Fibroblast of upper back skin (primary cell): ENCODE data around the gene SCGB1D1.
"Not testable (repeated sequence)": the region's sequence is repeated elsewhere in the genome, so short reads cannot be mapped to it uniquely, and the experiment has no call there.

Experiments used
- DNase-seq: peaks from one replicate; pipeline ENCODE4 v3.0.0-alpha.2; 2013

SCGB1D1 gene

DNA sequence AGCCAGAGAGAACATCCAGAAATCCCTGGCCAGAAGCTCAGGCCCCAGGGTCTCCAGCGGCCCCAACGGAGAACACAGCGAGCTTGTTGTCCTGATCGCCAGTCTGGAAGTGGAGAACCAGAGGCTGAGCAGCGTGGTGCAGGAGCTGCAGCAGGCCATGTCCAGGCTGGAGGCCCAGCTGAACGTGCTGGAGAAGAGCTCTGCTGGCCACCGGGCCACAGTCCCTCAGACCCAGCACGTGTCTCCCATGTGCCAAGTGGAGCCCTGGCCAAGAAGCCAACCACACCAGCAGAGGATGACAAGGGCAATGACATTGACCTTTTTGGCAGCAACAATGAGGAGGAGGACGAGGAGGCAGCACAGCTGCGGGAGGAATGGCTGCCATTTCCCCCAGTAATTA lies 20.6 kb upstream of the SCGB1D1 start:
- no peak for DNase-seq

DNA sequence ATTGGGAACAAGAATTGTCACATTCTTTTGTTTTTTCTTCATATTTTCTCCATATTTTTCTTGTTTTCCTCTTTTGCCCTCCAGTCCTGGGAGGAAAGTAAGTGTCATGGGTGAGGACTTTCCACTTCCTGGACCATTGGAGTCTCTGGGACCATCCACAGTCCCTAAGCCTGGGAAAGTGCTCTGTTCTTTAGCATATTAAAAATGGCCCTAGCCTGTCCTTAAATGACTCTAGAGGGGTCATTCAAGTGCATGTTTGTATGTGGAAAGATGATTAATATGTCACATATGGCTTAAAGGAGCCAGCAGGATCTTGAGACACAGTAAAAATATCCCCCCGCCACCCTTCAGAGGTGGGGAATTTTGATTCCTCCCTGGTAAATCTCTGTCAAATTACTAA lies 20.1 kb upstream of the SCGB1D1 start:
- no peak for DNase-seq

DNA sequence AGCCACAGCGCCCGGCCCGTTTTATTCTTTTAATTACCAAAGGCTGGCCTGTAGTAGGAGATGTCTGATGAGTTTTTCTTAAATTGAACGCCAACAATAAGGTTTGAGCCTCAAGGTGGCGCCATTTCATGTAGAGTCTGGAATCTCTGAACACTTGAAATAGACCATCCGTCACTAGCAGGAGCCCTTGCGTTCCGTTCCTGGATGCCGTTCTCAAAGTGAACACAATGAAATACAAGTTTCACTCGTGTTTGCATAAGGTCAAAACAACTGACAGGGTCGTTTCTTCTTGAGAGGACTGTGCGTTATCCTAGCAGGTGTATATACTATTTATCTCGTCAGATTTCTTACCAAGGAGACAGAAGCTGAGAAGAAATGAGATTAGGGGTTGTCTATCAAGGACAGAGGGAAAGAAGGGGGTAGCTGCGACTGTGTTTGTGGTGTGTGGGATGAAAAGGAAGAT lies 18.7 kb upstream of the SCGB1D1 start:
- DNase-seq, result peak; percentile 65

DNA sequence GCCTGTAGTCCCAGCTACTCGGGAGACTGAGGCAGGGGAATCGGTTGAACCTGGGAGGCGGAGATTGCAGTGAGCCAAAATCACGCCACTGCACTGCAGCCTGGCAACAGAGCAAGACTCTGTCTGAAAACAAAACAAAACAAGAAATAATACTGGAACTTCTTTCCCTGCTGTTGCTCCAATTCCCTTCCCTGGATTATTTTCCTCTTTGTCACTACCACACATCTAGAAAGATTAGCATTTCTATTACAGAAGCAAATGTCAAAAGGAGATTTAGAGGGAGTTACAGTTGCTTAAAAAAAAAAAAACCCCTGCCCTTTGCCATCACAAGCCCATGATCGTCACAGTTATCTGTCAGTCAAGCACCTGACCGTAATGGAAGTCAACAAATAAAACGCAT lies 17.7 kb upstream of the SCGB1D1 start:
- DNase-seq, result no peak

DNA sequence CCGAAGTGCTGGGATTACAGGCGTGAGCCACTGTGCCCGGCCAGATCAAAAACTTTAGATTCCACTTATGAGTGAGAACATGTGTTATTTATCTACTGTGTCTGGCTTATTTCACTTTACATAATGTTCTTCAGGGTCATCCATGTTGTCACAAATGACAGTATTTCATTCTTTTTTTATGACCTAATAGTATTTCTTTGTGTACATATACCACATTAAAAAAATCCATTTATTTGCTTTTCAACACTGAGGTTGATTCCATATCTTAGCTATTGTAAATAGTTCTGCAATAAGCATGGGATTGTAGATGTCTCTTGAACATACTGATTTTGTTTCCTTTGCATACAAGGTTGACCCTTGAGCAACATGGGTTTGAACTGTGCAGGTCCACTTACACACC lies 13.2 kb upstream of the SCGB1D1 start:
- no peak for DNase-seq

DNA sequence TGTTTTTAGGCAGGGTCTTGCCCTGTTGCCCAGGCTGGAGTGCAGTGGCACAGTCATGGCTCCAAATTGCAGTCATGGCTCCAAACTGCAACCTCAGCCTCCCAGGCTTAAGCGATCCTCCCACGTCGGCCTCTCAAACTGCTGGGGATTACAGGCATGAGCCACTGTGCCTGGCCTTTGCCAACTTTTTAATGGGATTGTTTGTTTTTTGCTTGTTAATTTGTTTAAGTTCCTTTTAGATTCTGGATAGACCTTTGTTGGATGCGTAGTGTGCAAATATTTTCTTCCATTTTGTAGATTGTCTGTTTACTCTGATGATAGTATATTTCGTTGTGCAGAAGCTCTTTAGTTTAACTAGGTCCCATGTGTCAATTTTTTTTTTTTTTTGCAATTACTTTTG lies 10.0 kb upstream of the SCGB1D1 start:
- DNase-seq, result no peak

DNA sequence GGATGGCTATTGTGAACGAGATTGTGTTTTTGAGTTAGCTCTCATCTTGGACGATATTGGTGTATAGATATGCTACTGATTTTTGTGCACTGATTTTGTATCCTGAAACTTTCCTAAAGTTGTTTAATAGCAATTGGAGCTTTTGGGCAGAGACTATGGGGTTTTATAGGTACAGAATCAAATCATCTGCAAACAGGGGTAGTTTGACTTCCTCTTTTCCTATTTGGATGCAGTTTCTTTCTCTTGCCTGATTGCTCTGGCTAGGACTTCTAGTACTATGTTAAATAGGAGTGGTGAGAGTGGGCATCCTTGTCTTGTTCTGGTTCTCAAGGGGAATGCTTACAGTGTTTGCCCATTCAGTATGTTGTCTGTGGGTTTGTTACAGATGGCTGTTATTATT lies 8.9 kb upstream of the SCGB1D1 start:
- DNase-seq, result no peak

DNA sequence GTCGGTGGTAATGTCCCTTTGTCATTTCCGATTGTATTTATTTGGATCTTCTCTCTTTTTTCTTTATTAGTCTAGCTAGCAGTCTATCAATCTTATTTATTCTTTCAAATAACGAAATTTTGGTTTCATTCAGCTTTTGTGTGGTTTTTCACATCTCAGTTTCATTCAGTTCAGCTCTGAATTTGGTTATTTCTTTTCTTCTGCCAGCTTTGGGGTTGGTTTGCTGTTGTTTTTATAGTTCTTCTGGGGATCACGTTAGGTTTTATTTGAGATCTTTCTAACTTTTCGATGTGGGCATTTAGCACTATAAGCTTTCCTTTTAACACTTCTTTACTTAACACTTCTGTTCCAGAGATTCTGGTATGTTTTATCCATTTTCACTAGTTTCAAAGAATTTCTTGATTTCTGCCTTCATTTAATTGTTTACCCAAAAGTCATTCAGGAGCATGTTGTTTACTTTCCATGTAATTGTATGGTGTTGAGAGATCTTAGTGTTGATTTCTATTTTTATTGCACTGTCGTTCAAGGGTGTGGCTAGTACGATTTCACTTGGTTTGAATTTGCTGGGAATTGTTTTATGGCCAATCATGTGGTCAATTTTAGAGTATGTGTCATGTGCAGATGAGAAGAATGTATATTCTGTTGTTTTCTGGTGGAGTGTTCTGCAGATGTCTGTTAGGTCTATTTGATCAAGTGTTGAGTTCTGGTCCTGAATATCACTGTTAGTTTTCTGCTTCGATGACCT lies 7.7 kb upstream of the SCGB1D1 start:
- no peak for DNase-seq

DNA sequence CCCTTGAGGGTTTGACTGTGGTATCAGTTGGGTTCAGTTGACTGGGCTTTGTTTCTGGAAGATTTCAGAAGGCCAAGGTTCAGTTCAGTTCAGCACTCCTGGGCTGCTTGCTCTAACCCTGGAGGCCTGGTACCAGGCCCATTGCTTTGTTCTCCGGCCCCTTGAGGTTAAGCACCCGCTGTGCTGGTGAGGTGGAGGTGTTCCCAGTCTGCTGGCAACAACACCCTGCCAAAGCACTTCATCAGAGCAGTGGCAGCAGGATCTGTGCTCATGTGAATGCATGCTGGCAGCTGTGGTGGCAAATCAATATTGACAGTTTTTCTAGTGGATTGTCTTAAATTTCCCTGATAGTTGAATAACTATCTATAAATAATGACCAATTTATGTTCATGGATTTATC lies 3.8 kb upstream of the SCGB1D1 start:
- DNase-seq, result no peak

DNA sequence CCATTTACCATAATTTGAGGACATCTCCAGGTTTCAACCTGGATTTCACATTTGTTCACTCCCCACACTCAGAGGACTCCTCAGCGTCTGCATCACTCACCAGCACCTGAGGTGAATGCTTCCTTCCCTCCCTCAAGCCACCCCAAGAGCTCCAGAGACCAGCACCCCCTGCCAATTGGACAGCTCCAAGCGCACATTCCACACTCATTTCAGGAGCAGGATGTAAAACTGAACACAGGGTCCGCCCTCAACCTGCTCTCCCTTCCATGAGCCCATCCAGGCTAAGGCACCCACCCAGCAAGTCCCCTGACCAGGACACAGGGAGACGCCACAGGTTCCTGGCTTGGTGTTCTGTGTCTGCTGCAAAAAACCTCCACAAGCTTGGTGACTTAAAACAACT lies 3.9 kb downstream of the SCGB1D1 start:
- DNase-seq, result no peak

DNA sequence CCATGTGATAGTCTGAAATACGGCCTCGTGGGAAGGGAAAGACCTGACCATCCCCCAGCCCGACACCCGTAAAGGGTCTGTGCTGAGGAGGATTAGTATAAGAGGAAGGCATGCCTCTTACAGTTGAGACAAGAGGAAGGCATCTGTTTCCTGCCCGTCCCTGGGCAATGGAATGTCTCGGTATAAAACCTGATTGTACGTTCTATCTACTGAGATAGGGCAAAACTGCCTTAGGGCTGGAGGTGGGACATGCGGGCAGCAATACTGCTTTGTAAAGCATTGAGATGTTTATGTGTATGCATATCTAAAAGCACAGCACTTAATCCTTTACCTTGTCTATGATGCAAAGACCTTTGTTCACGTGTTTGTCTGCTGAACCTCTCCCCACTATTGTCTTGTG lies 5.0 kb downstream of the SCGB1D1 start:
- not testable (repeated sequence) for DNase-seq

DNA sequence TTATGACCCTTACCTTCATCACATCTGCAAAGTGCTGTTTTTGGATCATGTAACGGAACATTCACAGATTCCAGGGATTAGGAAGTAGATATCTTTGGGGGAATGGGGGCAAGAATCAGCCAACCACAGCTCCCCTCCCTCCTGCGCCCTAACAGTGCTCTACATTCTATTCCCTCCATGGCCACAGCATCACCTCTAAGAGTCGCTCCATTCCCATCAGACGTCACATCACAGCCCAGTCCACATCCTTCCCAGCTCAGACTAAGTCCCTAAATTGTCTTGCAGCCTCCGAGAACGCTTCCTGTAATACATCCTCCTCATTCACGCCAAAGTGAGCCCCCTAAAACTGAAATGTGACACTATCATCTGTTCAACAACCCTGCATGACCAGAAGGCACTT lies 5.9 kb downstream of the SCGB1D1 start:
- DNase-seq, result no peak

DNA sequence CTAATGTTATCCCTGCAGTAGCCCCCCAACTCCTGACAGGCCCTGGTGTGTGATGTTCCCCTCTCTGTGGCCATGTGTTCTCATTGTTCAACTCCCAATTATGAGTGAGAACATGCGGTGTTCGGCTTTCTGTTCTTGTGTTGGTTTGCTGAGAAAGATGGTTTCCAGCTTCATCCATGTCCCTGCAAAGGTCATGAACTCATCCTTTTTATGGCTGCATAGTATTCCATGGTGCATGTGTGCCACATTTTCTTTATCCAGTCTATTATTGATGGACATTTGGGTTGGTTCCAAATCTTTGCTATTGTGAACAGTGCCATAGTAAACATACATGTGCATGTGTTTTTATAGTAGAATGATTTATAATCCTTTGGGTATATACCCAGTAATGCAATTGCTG lies 7.4 kb downstream of the SCGB1D1 start:
- not testable (repeated sequence) for DNase-seq

DNA sequence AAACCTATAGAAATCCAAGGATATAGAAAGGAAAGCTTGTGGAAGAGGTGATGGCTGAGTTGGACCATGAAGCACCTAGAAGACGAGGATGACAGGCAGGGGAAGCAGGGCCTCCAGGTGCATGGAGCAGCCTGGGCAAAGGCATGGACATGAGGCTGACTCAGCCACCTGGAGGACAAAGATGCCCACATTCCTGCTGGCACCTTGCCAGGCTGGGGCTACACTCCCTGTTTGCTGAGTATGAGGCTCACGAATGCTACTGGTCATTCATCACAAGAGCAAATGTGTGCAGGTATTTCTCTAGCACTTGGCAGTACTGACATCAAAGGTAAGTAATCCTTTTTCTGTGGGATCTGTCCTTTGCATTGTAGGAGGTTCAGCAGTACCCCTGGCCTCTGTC lies 11.4 kb downstream of the SCGB1D1 start:
- DNase-seq, result no peak

DNA sequence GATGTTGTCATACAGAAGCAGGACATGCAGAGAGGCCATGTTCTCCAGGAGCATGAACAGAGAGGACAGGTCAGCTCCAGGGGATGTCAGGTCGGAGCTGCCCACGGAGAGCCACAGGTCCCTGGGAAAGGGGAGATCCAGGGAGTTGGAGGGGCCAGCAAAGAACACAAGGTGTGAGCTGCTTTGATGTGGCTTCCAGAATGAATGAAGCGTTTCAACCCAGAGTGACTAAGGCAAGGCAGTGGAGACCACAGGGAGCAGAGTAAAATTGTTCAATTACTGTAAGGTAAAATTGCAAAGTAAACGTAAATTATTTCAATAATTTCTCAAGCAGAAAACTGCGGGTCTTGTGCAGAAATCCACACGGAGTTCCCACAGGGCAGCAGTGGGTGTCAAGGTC lies 12.9 kb downstream of the SCGB1D1 start:
- no peak for DNase-seq

DNA sequence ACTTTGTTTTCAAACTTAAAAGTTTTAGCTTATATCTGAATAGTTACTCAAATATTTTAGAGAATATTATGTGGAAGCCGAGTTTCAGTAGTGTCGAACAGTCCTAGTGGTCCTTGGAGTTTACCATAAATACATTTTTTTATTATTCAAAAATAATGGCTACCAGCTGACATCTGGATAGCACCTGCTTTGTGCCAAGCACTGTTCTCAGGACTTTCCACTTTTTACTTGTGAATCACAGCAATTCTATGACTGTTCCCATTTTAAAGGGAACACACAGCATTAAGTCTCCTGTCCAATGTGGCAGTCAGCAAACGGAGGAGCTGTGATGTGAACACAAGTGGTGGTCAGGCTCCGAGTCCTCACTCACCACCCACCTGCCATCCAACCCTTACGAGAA lies 14.4 kb downstream of the SCGB1D1 start:
- no peak for DNase-seq

DNA sequence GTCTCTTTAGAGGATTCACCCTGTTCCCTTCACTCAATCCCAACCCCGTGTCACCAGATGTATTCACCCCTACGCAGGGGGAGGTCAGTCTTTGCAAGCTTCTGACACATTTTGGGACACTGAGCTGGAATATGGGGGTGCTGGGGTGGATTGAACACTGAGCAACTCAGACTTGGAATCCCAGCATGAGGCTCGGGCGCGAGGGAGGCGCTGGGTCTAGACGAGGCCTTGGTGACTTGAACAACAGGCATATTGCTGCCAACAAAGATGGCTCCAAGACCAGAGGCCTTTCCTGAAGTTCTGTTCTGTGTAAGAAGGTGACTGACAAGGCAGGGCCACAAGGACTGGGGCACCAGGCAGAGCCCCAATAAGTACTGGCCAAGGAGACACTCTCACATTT lies 15.4 kb downstream of the SCGB1D1 start:
- no peak for DNase-seq

DNA sequence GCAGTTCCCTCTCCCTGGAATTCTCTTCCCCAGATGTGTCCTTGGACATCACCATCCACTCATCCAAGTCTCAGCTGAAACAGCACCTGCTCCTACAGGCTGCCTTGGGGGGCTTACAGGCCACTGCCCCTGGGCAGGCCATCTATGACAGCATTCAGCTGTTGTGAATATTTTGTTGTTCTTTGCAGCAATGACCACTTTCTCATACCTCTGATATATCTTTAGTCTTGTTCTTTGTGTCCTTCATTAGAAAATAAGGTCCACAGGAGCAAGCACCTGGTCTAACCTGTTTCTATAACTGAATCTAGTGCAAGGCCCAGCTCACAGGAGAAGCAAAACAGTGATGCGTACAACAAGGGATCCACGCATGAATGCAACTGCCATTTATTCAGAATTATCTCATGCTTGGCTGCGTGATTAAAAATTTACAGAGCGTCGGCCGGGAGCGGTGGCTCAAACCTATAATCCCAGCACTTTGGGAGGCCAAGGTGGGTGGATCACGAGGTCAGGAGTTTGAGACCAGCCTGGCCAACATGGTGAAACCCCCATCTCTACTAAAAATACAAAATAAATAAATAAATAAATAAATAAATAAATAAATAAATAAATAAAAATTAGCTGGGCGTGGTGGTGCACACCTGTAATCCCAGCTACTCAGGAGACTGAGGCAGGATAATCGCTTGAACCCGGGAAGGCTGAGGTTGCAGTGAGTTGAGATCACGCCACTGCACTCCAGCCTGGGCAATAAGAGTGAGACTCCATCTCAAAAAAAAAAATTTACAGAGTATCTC lies 16.5 kb downstream of the SCGB1D1 start:
- not testable (repeated sequence) for DNase-seq

DNA sequence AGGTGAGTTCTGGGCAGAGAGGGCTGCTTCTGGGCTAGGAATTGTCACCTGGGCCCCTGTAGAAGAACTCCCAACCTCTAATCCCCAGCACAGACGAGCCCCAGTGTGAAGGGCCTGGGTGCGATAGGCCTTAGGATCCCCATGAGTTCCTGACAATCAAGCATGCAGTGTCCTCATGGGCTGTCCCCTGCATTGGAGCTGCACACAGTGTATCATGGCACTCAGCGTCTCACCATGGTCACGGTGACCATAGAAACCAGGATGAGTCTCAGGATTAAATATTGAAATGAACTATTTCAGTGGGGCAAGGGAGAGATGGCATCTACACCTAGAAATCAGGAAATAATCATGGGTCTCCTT lies 18.7 kb downstream of the SCGB1D1 start:
- DNase-seq, result no peak

DNA sequence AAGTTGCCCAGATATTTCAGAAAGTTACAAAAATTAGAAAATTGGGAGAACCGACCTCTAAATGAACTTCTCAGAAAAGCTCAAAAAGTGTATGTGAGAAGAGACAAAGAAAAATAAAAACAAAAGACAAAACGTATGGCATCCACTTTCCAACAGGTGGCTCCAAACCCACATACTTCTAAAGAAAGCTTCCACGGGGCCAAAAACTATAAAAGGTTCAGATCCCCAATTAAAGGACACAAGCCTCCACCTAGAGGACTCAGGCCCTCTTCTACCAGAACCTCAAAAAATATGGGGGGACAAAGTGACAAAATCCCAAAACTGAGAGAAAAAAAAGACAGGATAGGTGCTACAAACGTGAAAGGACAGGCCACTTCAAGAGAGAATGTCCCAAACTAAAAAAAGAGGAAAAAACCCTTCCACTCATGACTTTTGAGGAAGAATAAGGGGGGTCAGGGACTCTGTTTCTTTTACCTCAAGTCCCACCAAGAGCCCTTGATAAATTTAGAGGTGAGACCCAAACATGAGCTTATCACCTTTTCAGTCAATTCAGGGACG lies 27.3 kb downstream of the SCGB1D1 start:
- peak; percentile 2 for DNase-seq

DNA sequence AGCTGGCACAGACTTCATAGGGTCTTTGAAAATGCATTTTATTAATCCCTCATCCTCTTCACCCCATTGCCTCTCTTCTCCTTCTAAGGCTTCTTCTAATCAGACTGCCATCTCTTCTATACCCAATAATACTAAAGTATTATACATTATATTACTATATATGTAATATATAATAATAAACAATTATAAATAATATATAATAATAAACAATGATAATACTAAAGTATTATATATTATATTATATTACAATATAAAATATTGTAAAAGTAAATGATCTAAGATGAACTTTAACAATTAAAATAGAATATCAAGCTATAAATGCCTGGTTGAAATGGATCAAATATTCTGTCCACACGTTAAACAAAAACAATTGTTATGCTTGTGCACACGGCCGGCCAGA lies 31.5 kb downstream of the SCGB1D1 start:
- no peak for DNase-seq

DNA sequence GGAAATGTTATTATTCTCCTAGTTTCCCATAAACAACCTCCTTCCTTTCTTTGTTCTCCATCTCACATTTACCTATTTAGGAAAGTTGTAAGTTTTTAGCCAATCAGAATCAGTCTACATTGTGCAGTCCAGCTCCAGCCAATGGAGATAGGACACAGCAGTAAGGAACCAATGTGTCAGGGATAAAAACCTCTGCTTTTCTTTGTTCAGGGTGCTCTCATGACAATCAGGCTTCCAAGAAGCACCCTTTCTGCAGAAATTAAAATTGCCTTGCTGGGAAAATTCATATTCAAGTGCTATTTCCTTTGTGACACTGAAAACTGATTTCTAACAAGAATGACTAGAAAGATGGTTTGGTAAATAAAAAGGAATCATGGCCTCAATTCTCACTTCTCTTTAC lies 33.1 kb downstream of the SCGB1D1 start:
- no peak for DNase-seq

DNA sequence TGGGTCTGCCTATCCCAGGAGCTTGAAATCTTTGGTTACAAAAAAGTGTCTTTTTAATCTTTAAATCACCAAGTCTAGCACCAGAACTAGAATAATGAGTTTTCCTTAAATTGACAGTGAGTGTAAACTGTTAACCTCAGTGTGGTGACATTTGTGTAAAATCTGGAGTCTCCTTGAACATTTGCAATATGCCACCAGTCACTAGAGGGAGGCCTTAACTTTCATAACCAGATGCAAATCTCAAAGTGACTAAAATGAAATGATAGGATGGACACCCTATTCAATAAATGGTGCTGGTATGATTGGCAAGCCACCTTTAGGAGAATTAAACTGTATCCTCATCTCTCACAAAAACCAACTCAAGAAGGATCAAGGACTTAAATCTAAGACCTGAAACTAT lies 43.7 kb downstream of the SCGB1D1 start:
- DNase-seq, result no peak

DNA sequence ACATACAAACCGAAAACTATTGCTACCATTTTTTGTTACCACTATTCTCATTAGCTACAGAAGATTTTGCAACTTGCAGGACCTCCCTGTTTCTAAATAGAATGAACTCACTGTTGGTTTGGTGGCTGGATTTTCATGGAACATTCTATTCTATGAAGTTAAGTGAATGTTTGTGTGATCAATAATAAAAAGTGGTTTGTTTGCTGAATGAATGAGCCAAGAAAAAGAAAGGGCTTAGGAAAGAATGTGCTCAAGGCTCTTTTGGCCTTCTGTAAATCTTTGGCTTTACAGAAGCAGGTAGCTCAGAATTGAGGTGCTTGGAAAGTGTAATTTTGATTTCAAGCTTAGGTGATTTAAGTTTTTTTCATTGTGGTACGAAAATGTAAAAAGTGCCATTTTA lies 46.2 kb downstream of the SCGB1D1 start:
- no peak for DNase-seq
